Chondrocyte (in vitro differentiated cells): Measurements from ENCODE around the gene MTHFS. TPM values are rescaled to one million over a fixed set of nuclear protein-coding genes. Genes with fewer than 3 reads are reported as not detected.

Source experiments
- DNase-seq: peaks from one replicate; pipeline ENCODE4 v3.0.0; 2021; ENCODE audit warnings: mixed read lengths, low spot score
- H3K27ac Mint-ChIP-seq: one replicate; pipeline ENCODE4 v1.8.0; 2021; ENCODE audit warnings: mild to moderate bottlenecking, moderate library complexity, mixed read lengths; ENCODE audit not compliant: unreplicated experiment
- H3K27me3 Mint-ChIP-seq: 2 replicates; pipeline ENCODE4 v1.8.0; 2021; ENCODE audit warnings: low read depth, mixed read lengths
- H3K36me3 Mint-ChIP-seq: 2 replicates; pipeline ENCODE4 v1.8.0; 2021; ENCODE audit warnings: low read depth, mixed read lengths
- H3K4me1 Mint-ChIP-seq: 2 replicates; pipeline ENCODE4 v1.8.0; 2021; ENCODE audit warnings: low read depth, mild to moderate bottlenecking, mixed read lengths
- H3K4me3 Mint-ChIP-seq: one replicate; pipeline ENCODE4 v1.8.0; 2021; ENCODE audit warnings: mild to moderate bottlenecking, moderate library complexity, mixed read lengths; ENCODE audit not compliant: unreplicated experiment
- H3K9me3 Mint-ChIP-seq: 2 replicates; pipeline ENCODE4 v1.8.0; 2021; ENCODE audit warnings: low read depth, mixed read lengths
- CTCF ChIP-seq: fragments of 200-600 bp; sonication (generic); IDR thresholded peaks from 2 replicates; pipeline ENCODE4 v1.5.0; 2021; ENCODE audit warnings: antibody characterized with exemption, mild to moderate bottlenecking, moderate library complexity
- total RNA-seq: library from RNA; stranded (reverse); gene quantifications from 3 replicates; pipeline ENCODE4 v1.2.1, GENCODE V29; 2021

Gene MTHFS
- total RNA-seq, 1 donor from 2014 or later: 12.9 TPM

- no peak for TF ChIP-seq CTCF
- no peak for DNase-seq
- peak overlapping the region; percentile 91 for H3K27ac Mint-ChIP-seq
- peaks cover 27% of the 10 kb centered on the region for H3K4me1 Mint-ChIP-seq
- no peaks in the 10 kb centered on the region for H3K27me3 Mint-ChIP-seq
- H3K4me3 Mint-ChIP-seq: peak overlapping the region; percentile 12
- H3K9me3 Mint-ChIP-seq: peaks cover 5% of the 10 kb centered on the region
- H3K36me3 Mint-ChIP-seq: peaks cover 15% of the 10 kb centered on the region
Observed at GRCh38 chr15:79924379-79924778, 27.6 kb upstream of the MTHFS start.

- Mint-ChIP-seq H3K9me3 (peaks cover 7% of the 10 kb centered on the region), H3K27ac (peak overlapping the region; percentile 91), H3K4me3 (peak overlapping the region; percentile 91), H3K27me3 (no peaks in the 10 kb centered on the region), H3K4me1 (peaks cover 31% of the 10 kb centered on the region), H3K36me3 (peaks cover 19% of the 10 kb centered on the region)
- DNase-seq: peak; percentile 97
- TF ChIP-seq CTCF: peak; percentile 19
Observed at GRCh38 chr15:79923515-79924169, 26.8 kb upstream of the MTHFS start.

- Mint-ChIP-seq H3K36me3 (peaks cover 19% of the 10 kb centered on the region), H3K27me3 (no peaks in the 10 kb centered on the region), H3K27ac (peak overlapping the region; percentile 91), H3K9me3 (peaks cover 7% of the 10 kb centered on the region), H3K4me3 (peak overlapping the region; percentile 91), H3K4me1 (peaks cover 34% of the 10 kb centered on the region)
- DNase-seq: no peak
- no peak for TF ChIP-seq CTCF
Observed at GRCh38 chr15:79923079-79923514, 26.3 kb upstream of the MTHFS start.

GRCh38 chr15:79922512-79923078 is 25.8 kb upstream of the MTHFS start:
- H3K4me3 Mint-ChIP-seq: peak overlapping the region; percentile 91
- peaks cover 22% of the 10 kb centered on the region for H3K36me3 Mint-ChIP-seq
- no peak for DNase-seq
- peaks cover 39% of the 10 kb centered on the region for H3K4me1 Mint-ChIP-seq
- peak overlapping the region; percentile 91 for H3K27ac Mint-ChIP-seq
- H3K9me3 Mint-ChIP-seq: peaks cover 10% of the 10 kb centered on the region
- no peak for TF ChIP-seq CTCF
- no peaks in the 10 kb centered on the region for H3K27me3 Mint-ChIP-seq

GRCh38 chr15:79919749-79920511 is 23.1 kb upstream of the MTHFS start:
- Mint-ChIP-seq H3K36me3 (peaks cover 37% of the 10 kb centered on the region), H3K27me3 (no peaks in the 10 kb centered on the region), H3K9me3 (peaks cover 29% of the 10 kb centered on the region), H3K27ac (peak overlapping the region; percentile 98), H3K4me1 (peaks cover 59% of the 10 kb centered on the region), H3K4me3 (peak overlapping the region; percentile 74)
- TF ChIP-seq CTCF: no peak
- DNase-seq: no peak
